ENCODE results near the gene MAD1L1. TPM values are rescaled to one million over a fixed set of nuclear protein-coding genes. Genes with fewer than 3 reads are reported as not detected.

The MAD1L1 gene
- total RNA-seq, 2 donors from 2014 or later: 34.2 to 53.5 TPM

DNA sequence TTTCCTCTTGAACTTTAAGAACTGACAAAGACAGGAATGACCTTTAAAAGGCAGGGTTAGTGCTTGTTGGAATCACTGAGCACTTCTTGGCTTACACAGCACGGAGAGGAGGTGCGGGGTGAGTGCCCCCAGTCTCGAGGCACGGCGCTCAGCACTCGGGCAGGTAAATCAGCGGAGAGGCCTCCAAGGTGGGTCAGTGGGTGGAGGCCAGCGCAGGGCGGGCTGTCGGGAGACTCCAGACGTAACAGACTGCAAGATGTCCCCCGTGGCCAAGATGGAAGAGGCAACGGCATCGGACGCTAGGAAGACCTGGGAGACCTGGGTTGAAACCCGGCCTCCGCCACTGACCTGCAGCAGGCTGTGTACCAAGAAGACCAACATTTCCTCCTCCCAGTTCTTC lies 149.4 kb downstream of the MAD1L1 start:
- no peak overlapping the region for H3K27ac Mint-ChIP-seq
- H3K36me3 Mint-ChIP-seq: peaks cover 0 to 5% of the 10 kb centered on the region in 2 donors
- H3K9me3 Mint-ChIP-seq: no peaks in the 10 kb centered on the region
- no peak for ATAC-seq
- DNase-seq (ENCODE audit: low spot score in 2 of 2): no peak

GRCh38 chr7:2082139-2082998 lies 150.4 kb downstream of the MAD1L1 start:
- ATAC-seq (no peak), DNase-seq (ENCODE audit: low spot score in 2 of 2) (no peak)
- Mint-ChIP-seq H3K36me3 (peaks cover 0 to 5% of the 10 kb centered on the region in 2 donors), H3K9me3 (no peaks in the 10 kb centered on the region), H3K27ac (no peak overlapping the region)

GRCh38 chr7:2081526-2082135 lies 151.1 kb downstream of the MAD1L1 start:
- Mint-ChIP-seq H3K36me3 (peaks cover 0 to 5% of the 10 kb centered on the region in 2 donors), H3K9me3 (no peaks in the 10 kb centered on the region), H3K27ac (no peak overlapping the region)
- ATAC-seq: no peak
- DNase-seq (ENCODE audit: low spot score in 2 of 2): no peak

GRCh38 chr7:2080477-2080876 lies 152.3 kb downstream of the MAD1L1 start:
- ATAC-seq (no peak), DNase-seq (ENCODE audit: low spot score in 2 of 2) (no peak)
- H3K27ac Mint-ChIP-seq: no peak overlapping the region
- peaks cover 0 to 5% of the 10 kb centered on the region in 2 donors for H3K36me3 Mint-ChIP-seq
- H3K9me3 Mint-ChIP-seq: no peaks in the 10 kb centered on the region

DNA sequence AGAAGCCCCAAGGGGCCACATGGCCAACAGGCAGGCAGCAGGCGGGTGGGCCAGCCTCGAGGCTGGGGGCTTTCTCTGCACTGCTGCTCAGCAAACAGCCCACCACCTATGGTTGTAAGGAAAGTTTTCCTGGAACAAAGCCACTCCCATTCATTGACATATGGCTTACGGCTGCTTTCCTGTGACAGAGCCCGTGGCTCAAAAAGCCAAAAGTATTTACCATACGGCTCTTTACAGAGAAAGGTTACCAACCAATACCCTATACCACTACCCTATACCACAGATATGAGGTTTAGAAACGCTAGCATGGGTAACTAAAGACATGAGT lies 152.7 kb downstream of the MAD1L1 start:
- ATAC-seq (no peak), DNase-seq (ENCODE audit: low spot score in 2 of 2) (no peak)
- peak overlapping the region in 1 of 2 donors; percentile 44 for H3K27ac Mint-ChIP-seq
- peaks cover 0 to 5% of the 10 kb centered on the region in 2 donors for H3K36me3 Mint-ChIP-seq
- no peaks in the 10 kb centered on the region for H3K9me3 Mint-ChIP-seq

DNA sequence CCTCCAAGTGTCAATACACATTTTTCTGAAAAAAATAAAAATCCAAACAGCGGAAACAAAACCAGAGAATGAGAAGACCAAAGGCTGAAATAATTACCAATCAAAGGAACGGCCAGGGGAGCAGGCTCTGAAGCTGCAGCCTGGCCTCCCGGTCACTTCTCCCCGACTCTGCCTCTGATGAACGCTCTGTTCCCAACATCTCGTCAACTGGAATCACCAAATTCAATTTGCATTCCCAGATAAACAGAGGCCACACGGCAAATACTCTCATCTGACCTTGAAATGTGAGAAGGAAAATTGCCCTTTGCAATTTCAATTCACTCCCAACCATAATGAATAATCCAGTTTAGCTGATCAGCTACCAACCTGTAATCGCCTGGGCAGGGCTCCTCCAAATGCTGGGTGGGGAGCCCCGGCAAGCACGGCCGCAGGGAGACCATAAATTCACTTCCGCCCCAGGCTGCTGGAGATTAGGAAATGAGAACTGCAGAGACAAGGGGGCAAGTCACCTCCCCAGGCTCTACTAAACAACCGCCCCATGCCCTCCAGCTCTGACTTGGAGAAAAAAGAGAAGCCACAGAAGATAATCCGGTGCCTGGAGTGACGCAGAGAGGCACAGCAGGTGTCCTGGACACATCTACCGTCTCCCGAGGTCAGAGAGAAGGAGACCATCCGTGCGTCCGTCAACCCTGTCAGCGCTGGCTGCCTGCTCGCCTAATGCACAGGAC lies 153.2 kb downstream of the MAD1L1 start:
- no peak for ATAC-seq
- Mint-ChIP-seq H3K36me3 (peaks cover 0 to 5% of the 10 kb centered on the region in 2 donors), H3K9me3 (no peaks in the 10 kb centered on the region), H3K27ac (peak overlapping the region in 1 of 2 donors; percentile 44)
- no peak for DNase-seq (ENCODE audit: low spot score in 2 of 2)

DNA sequence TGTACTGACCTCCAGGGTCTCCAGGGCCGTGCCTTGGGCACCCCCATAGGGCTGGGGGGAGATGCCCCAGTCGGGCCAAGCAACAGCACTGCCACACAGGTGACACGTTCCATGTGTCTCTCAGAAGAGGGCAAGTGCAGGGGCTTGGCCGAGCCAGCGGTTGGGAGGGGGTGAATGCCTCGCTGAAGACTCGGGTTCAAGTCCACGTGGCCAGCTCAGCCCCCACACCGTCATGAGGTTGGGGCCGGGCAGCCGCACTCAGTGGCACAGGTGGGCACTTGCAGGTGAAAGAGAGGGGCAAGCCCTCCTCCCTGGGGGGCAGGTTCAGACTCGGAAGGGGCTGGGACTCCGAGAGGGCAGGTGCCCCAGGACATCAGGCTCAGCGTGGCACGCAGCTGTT lies 153.8 kb downstream of the MAD1L1 start:
- peaks cover 0 to 5% of the 10 kb centered on the region in 2 donors for H3K36me3 Mint-ChIP-seq
- H3K27ac Mint-ChIP-seq: no peak overlapping the region
- no peaks in the 10 kb centered on the region for H3K9me3 Mint-ChIP-seq
- DNase-seq (ENCODE audit: low spot score in 2 of 2) (no peak), ATAC-seq (no peak)

DNA sequence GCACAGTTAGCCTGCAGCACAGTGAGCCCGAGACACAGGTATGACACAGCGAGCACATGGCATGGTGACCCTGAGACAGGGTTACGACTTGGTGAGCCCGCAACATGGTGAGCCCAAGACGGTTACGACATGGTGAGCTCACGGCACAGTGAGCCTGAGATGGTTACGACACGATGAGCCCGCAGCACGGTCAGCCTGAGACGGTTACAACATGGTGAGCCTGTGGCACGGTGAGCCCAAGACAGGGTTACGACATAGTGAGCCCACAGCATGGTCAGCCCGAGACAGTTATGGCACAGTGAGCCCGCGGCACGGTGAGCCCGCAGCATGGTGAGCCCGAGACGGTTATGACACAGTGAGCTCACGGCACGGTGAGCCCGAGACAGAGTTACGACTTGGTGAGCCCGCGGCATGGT lies 156.1 kb downstream of the MAD1L1 start:
- no peaks in the 10 kb centered on the region for H3K9me3 Mint-ChIP-seq
- H3K36me3 Mint-ChIP-seq: no peaks in the 10 kb centered on the region
- ATAC-seq: no peak
- no peak for DNase-seq (ENCODE audit: low spot score in 2 of 2)
- H3K27ac Mint-ChIP-seq: peak overlapping the region in 1 of 2 donors; percentile 14

- no peak for DNase-seq (ENCODE audit: low spot score in 2 of 2)
- Mint-ChIP-seq H3K27ac (no peak overlapping the region), H3K36me3 (no peaks in the 10 kb centered on the region), H3K9me3 (no peaks in the 10 kb centered on the region)
- no peak for ATAC-seq
These were observed 156.9 kb downstream of the MAD1L1 start for GRCh38 chr7:2075811-2076210.

GRCh38 chr7:2074691-2075090 lies 158.1 kb downstream of the MAD1L1 start:
- no peak for DNase-seq (ENCODE audit: low spot score in 2 of 2)
- no peaks in the 10 kb centered on the region for H3K36me3 Mint-ChIP-seq
- no peaks in the 10 kb centered on the region for H3K9me3 Mint-ChIP-seq
- ATAC-seq: no peak
- H3K27ac Mint-ChIP-seq: no peak overlapping the region

DNA sequence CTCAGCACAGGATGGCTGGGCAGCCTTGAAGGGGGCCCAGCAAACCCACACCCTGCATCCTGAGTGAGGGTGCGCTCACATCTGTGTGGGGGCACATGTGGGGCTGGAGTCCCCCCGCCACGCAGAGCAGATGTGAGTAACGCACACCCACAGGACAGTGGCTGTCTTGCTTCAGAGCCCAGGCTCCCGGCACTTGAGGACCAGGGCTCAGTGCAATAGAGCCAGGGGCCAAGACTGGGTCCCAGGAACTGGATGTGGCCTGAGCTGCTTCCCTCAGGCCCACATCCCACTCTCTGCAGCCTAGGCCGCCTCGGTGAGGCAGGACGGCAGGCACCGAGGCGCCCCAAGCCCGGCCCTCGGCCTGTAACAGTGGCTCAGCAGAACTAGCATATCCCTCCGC lies 159.9 kb downstream of the MAD1L1 start:
- Mint-ChIP-seq H3K27ac (no peak overlapping the region), H3K36me3 (no peaks in the 10 kb centered on the region), H3K9me3 (no peaks in the 10 kb centered on the region)
- ATAC-seq (no peak), DNase-seq (ENCODE audit: low spot score in 2 of 2) (no peak)

DNA sequence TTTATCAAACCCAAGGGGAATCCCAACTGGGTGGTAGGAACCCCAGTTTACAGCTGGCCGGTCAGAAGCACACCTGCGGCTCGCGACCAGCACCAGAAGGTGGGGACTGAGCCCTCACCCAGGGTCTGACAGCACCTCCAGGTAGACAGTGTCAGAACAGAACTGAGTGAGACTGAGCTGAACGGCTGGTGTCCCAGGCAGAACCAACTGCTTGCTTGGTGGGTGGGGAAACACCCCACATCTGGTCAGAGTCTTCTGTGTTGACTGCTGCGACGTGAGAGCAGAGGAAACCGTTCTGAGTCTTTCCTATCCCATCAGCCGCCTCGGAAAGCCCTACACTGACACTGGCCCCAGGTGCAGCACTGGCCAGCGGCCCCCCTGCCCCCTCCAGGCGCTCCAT lies 160.7 kb downstream of the MAD1L1 start:
- H3K27ac Mint-ChIP-seq: no peak overlapping the region
- DNase-seq (ENCODE audit: low spot score in 2 of 2): no peak
- no peaks in the 10 kb centered on the region for H3K36me3 Mint-ChIP-seq
- H3K9me3 Mint-ChIP-seq: no peaks in the 10 kb centered on the region
- ATAC-seq: peak; percentile 61 to 62

- DNase-seq (ENCODE audit: low spot score in 2 of 2): no peak
- Mint-ChIP-seq H3K27ac (no peak overlapping the region), H3K9me3 (no peaks in the 10 kb centered on the region), H3K36me3 (no peaks in the 10 kb centered on the region)
- ATAC-seq: no peak
These were observed 161.5 kb downstream of the MAD1L1 start for GRCh38 chr7:2071133-2071832.

GRCh38 chr7:2070151-2070763 lies 162.5 kb downstream of the MAD1L1 start:
- H3K9me3 Mint-ChIP-seq: no peaks in the 10 kb centered on the region
- ATAC-seq: no peak
- H3K36me3 Mint-ChIP-seq: no peaks in the 10 kb centered on the region
- no peak overlapping the region for H3K27ac Mint-ChIP-seq
- DNase-seq (ENCODE audit: low spot score in 2 of 2): no peak

GRCh38 chr7:2069472-2069860 lies 163.3 kb downstream of the MAD1L1 start:
- no peaks in the 10 kb centered on the region for H3K36me3 Mint-ChIP-seq
- no peak for DNase-seq (ENCODE audit: low spot score in 2 of 2)
- no peak overlapping the region for H3K27ac Mint-ChIP-seq
- no peak for ATAC-seq
- H3K9me3 Mint-ChIP-seq: no peaks in the 10 kb centered on the region

DNA sequence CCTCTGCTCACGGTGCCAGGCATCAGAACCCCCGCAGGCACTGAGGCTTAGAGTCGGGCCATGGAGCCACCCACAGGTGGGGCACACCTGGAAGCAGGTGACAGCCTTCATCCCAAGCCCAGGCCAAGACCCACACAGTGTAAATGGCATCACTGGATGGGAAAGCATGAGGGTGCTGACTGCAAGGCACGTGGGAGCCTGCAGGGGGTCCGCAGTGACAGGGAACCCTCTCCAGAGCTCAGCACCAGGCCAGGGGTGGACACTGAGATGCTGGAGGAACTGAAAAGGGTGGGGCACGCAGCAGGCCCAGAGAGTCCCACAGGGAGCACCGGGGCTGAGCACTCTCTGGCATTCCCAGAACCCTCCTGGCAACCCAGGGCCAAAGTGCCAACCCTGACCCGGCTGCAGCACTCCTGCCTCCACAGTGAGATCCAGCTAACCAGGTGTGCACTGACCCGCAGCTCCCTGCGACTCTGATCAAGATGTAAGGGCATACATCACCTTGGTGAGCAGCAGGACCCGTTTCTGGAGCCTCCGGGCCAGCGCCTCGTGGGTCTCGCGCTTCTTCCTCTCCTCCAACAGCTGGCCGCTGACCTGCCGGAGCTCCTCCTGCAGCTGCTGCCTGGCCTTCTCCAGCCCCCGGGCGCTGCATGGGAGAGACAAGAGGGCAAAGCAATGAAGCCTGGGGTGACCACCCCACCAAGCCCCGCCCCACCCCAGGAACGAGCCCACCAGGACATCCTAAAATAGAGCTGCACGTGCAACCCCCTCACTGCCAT lies 163.9 kb downstream of the MAD1L1 start:
- DNase-seq (ENCODE audit: low spot score in 2 of 2): no peak
- Mint-ChIP-seq H3K36me3 (no peaks in the 10 kb centered on the region), H3K27ac (no peak overlapping the region), H3K9me3 (no peaks in the 10 kb centered on the region)
- no peak for ATAC-seq

All from activated naive CD4-positive, alpha-beta T cell treated with anti-CD3 and anti-CD28 coated beads, Interleukin-2, amount 50 U/mL, for 72 hours (primary cell).